GM23338 (cell line): ENCODE measurements around the gene ABR. TPM values are rescaled to one million over a fixed set of nuclear protein-coding genes. Genes with fewer than 3 reads are reported as not detected.

Experiments used
- ATAC-seq: fragments of 200-7000 bp; cut with Tn5 transposase; 3 replicates; pipeline ENCODE4 v1.9.1; 2020
- DNase-seq: peaks from one replicate; pipeline ENCODE4 v3.0.0-alpha.2; 2015; ENCODE audit warnings: low spot score
- H2AFZ ChIP-seq: fragments of 200-600 bp; sonication (generic); 2 replicates; pipeline ENCODE4 v1.8.0; 2016; ENCODE audit warnings: antibody characterized with exemption, mild to moderate bottlenecking, moderate library complexity
- H3F3A ChIP-seq: fragments of 200-600 bp; sonication (generic); replicated peaks from 2 replicates; pipeline ENCODE4 v1.8.0; 2017; ENCODE audit warnings: antibody characterized with exemption, mixed run types, low read depth
- H3K27ac ChIP-seq: fragments of 200-600 bp; sonication (generic); 2 replicates; pipeline ENCODE4 v1.6.1; 2016; ENCODE audit warnings: low read depth
- H3K27me3 ChIP-seq: fragments of 200-600 bp; sonication (generic); 2 replicates; pipeline ENCODE4 v1.8.0; 2016; ENCODE audit warnings: mild to moderate bottlenecking, mixed run types, moderate library complexity; ENCODE audit not compliant: insufficient read depth
- H3K36me3 ChIP-seq: fragments of 200-600 bp; sonication (generic); 2 replicates; pipeline ENCODE4 v1.8.0; 2016; ENCODE audit warnings: mild to moderate bottlenecking; ENCODE audit not compliant: insufficient read depth
- H3K4me1 ChIP-seq: fragments of 200-600 bp; sonication (generic); 2 replicates; pipeline ENCODE4 v1.8.0; 2016; ENCODE audit warnings: mild to moderate bottlenecking, moderate library complexity; ENCODE audit not compliant: insufficient read depth
- H3K4me2 ChIP-seq: fragments of 200-600 bp; sonication (generic); 2 replicates; pipeline ENCODE4 v1.7.1; 2017; ENCODE audit warnings: mixed run types
- H3K4me3 ChIP-seq: fragments of 200-600 bp; sonication (generic); 2 replicates; pipeline ENCODE4 v1.6.1; 2016; ENCODE audit warnings: mixed run types
- H3K79me2 ChIP-seq: fragments of 200-600 bp; sonication (generic); replicated peaks from 2 replicates; pipeline ENCODE4 v1.8.0; 2017; ENCODE audit warnings: mild to moderate bottlenecking; ENCODE audit not compliant: insufficient read depth
- H3K9me2 ChIP-seq: fragments of 200-600 bp; sonication (generic); 2 replicates; pipeline ENCODE4 v1.8.0; 2017; ENCODE audit not compliant: insufficient read depth
- H4K20me1 ChIP-seq: fragments of 200-600 bp; sonication (generic); replicated peaks from 2 replicates; pipeline ENCODE4 v1.8.0; 2017; ENCODE audit warnings: mild to moderate bottlenecking; ENCODE audit not compliant: insufficient read depth
- H3K27ac Mint-ChIP-seq: 2 replicates; pipeline ENCODE4 v1.8.0; 2020; ENCODE audit warnings: inconsistent platforms, mild to moderate bottlenecking, moderate library complexity, mixed read lengths
- H3K27me3 Mint-ChIP-seq: 3 replicates; pipeline ENCODE4 v1.8.0; 2022; ENCODE audit warnings: low read depth, mild to moderate bottlenecking, moderate library complexity, mixed read lengths, inconsistent platforms; ENCODE audit not compliant: insufficient read depth, poor library complexity
- H3K36me3 Mint-ChIP-seq: 3 replicates; pipeline ENCODE4 v1.8.0; 2021; ENCODE audit warnings: low read depth, mild to moderate bottlenecking, inconsistent platforms, moderate library complexity, mixed read lengths
- H3K4me1 Mint-ChIP-seq: 3 replicates; pipeline ENCODE4 v1.8.0; 2020; ENCODE audit warnings: mild to moderate bottlenecking, inconsistent platforms, mixed read lengths
- H3K4me3 Mint-ChIP-seq: 3 replicates; pipeline ENCODE4 v1.8.0; 2021; ENCODE audit warnings: moderate library complexity, mild to moderate bottlenecking, inconsistent platforms, mixed read lengths
- H3K9me3 Mint-ChIP-seq: 3 replicates; pipeline ENCODE4 v1.8.0; 2020; ENCODE audit warnings: moderate library complexity, mild to moderate bottlenecking, inconsistent platforms, mixed read lengths
- CREB1 ChIP-seq: fragments of 250-450 bp; sonication (Bioruptor Pico); IDR thresholded peaks from 2 replicates; pipeline ENCODE4 v1.5.0; 2020; ENCODE audit warnings: low read depth, mild to moderate bottlenecking, moderate library complexity
- EZH2 ChIP-seq: fragments of 200-600 bp; sonication (generic); IDR thresholded peaks from one replicate; pipeline ENCODE4 v1.8.0; 2017; ENCODE audit warnings: antibody characterized with exemption, mild to moderate bottlenecking, low read depth; ENCODE audit not compliant: unreplicated experiment
- EZH2phosphoT487 ChIP-seq: fragments of 200-600 bp; sonication (generic); IDR thresholded peaks from one replicate; pipeline ENCODE4 v1.8.1; 2018; ENCODE audit warnings: antibody characterized with exemption; ENCODE audit not compliant: unreplicated experiment
- JUNB ChIP-seq: IDR thresholded peaks from one replicate; pipeline ENCODE4 v1.6.1; 2016; ENCODE audit warnings: antibody characterized with exemption; ENCODE audit not compliant: unreplicated experiment
- NANOG ChIP-seq: IDR thresholded peaks from 2 replicates; pipeline ENCODE4 v1.6.1; 2016; ENCODE audit warnings: antibody characterized with exemption, borderline replicate concordance
- POLR2AphosphoS5 ChIP-seq: IDR thresholded peaks from 2 replicates; pipeline ENCODE4 v1.6.1; 2016; ENCODE audit warnings: antibody characterized with exemption, low read depth
- STAT1 ChIP-seq: IDR thresholded peaks from one replicate; pipeline ENCODE4 v1.6.1; 2016; ENCODE audit warnings: antibody characterized with exemption; ENCODE audit not compliant: unreplicated experiment
- ZNF114 ChIP-seq: fragments of 250-450 bp; sonication (Bioruptor Pico); IDR thresholded peaks from 2 replicates; pipeline ENCODE4 v1.5.0; 2020; ENCODE audit warnings: mild to moderate bottlenecking, moderate library complexity
- ZNF331 ChIP-seq: fragments of 250-450 bp; sonication (Bioruptor Pico); IDR thresholded peaks from 2 replicates; pipeline ENCODE4 v1.5.0; 2020; ENCODE audit warnings: low read depth, mild to moderate bottlenecking, moderate library complexity
- polyA plus RNA-seq: library from polyadenylated mRNA; unstranded; fragments of >200 nt; fragmentation: Nextera tagmentation; extraction: Ambion mirVana; gene quantifications from 2 replicates; pipeline ENCODE4 v1.2.1, GENCODE V29; 2016
- total RNA-seq: library from RNA; depleted of rRNA; stranded (reverse); fragments of >200 nt; shearing (Covaris generic); gene quantifications from 2 replicates; pipeline ENCODE4 v1.2.3, GENCODE V29; 2014
- TF ChIP-seq, protein P1 (sequence below): IDR thresholded peaks from 2 replicates; pipeline ENCODE4 v1.6.1; 2016; ENCODE audit warnings: antibody characterized with exemption
- TF ChIP-seq, protein P2 (sequence below), 2 experiments: fragments of 200-600 bp in 1 of 2; sonication (generic) in 1 of 2; conservative IDR thresholded peaks; 2 replicates each; pipeline versions ENCODE4 v1.5.1 to v1.6.1; 2016 to 2017; ENCODE audit warnings: antibody characterized with exemption in 2 of 2, low read depth in 2 of 2, mild to moderate bottlenecking in 2 of 2, moderate library complexity in 1 of 2
- TF ChIP-seq, protein P3 (sequence below): IDR thresholded peaks from one replicate; pipeline ENCODE4 v1.6.1; 2018; ENCODE audit warnings: antibody characterized with exemption; ENCODE audit not compliant: unreplicated experiment
- TF ChIP-seq, protein P4 (sequence below): fragments of 250-450 bp; sonication (Bioruptor Pico); IDR thresholded peaks from 2 replicates; pipeline ENCODE4 v1.5.0; 2020; ENCODE audit warnings: mild to moderate bottlenecking, moderate library complexity

Gene ABR
- total and polyA plus RNA-seq, 2 experiments from 2014 or later = 15.0 to 27.7 TPM

DNA sequence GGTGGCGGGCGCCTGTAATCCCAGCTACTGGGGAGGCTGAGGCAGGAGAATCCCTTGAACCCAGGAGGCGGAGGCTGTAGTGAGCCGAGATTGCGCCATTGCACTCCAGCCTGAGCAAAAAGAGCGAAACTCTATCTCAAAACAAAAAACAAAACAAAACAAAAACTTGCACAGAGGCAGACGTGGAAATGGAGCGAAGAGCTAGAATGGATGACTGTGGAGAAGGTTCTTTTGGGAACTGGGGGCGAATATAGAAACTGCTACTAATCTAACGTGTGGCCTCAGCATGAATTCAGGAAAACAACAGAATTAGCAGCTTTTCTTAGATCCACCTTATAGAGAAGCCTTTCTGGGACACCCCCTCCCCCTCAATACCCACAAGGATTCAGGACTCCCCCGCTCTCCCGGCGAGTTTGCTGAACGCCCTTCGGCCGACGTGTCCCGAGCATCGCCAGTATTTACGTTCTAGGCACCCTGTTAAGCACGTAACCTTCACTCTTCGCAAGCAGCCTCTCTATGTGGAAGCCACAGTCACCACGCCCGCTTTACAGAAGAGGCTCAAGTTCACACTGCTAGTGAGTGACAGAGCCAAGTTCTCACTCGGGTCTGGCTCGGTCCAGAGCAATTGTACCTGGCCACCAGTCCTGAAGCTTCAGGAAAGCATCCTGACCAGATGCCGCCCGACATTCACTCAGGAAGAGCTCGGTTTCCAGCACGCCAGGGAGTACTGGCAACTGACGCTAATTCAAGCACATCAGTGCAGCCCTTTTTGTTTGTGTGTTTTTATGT, 13.3 kb upstream of the ABR start:
- H3F3A ChIP-seq = no peaks in the 10 kb centered on the region
- H3K36me3 ChIP-seq = no peaks in the 10 kb centered on the region
- H3K27ac ChIP-seq = no peak overlapping the region
- no peak overlapping the region for H3K4me3 ChIP-seq
- Mint-ChIP-seq H3K4me1 (peaks cover 4% of the 10 kb centered on the region; the same call in 1 of the 3 replicates), H3K9me3 (no peaks in the 10 kb centered on the region), H3K36me3 (no peaks in the 10 kb centered on the region), H3K27ac (no peak overlapping the region), H3K4me3 (no peak overlapping the region), H3K27me3 (peaks cover 16% of the 10 kb centered on the region)
- no peak for TF ChIP-seq NANOG
- TF ChIP-seq EZH2 = no peak
- TF ChIP-seq POLR2AphosphoS5 = no peak
- TF ChIP-seq, protein P1, sequence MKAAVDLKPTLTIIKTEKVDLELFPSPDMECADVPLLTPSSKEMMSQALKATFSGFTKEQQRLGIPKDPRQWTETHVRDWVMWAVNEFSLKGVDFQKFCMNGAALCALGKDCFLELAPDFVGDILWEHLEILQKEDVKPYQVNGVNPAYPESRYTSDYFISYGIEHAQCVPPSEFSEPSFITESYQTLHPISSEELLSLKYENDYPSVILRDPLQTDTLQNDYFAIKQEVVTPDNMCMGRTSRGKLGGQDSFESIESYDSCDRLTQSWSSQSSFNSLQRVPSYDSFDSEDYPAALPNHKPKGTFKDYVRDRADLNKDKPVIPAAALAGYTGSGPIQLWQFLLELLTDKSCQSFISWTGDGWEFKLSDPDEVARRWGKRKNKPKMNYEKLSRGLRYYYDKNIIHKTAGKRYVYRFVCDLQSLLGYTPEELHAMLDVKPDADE = no peak
- no peak for TF ChIP-seq CREB1 (CRISPR knock-in tag)
- no peak for TF ChIP-seq EZH2phosphoT487
- no peak for TF ChIP-seq ZNF114 (CRISPR knock-in tag)
- TF ChIP-seq, protein P2, sequence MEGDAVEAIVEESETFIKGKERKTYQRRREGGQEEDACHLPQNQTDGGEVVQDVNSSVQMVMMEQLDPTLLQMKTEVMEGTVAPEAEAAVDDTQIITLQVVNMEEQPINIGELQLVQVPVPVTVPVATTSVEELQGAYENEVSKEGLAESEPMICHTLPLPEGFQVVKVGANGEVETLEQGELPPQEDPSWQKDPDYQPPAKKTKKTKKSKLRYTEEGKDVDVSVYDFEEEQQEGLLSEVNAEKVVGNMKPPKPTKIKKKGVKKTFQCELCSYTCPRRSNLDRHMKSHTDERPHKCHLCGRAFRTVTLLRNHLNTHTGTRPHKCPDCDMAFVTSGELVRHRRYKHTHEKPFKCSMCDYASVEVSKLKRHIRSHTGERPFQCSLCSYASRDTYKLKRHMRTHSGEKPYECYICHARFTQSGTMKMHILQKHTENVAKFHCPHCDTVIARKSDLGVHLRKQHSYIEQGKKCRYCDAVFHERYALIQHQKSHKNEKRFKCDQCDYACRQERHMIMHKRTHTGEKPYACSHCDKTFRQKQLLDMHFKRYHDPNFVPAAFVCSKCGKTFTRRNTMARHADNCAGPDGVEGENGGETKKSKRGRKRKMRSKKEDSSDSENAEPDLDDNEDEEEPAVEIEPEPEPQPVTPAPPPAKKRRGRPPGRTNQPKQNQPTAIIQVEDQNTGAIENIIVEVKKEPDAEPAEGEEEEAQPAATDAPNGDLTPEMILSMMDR (conservative IDR thresholded peaks at IDR 0.05; ENCODE audit: low read depth in 2 of 2) = no peak
- no peak for TF ChIP-seq ZNF331 (CRISPR knock-in tag)
- TF ChIP-seq, protein P3, sequence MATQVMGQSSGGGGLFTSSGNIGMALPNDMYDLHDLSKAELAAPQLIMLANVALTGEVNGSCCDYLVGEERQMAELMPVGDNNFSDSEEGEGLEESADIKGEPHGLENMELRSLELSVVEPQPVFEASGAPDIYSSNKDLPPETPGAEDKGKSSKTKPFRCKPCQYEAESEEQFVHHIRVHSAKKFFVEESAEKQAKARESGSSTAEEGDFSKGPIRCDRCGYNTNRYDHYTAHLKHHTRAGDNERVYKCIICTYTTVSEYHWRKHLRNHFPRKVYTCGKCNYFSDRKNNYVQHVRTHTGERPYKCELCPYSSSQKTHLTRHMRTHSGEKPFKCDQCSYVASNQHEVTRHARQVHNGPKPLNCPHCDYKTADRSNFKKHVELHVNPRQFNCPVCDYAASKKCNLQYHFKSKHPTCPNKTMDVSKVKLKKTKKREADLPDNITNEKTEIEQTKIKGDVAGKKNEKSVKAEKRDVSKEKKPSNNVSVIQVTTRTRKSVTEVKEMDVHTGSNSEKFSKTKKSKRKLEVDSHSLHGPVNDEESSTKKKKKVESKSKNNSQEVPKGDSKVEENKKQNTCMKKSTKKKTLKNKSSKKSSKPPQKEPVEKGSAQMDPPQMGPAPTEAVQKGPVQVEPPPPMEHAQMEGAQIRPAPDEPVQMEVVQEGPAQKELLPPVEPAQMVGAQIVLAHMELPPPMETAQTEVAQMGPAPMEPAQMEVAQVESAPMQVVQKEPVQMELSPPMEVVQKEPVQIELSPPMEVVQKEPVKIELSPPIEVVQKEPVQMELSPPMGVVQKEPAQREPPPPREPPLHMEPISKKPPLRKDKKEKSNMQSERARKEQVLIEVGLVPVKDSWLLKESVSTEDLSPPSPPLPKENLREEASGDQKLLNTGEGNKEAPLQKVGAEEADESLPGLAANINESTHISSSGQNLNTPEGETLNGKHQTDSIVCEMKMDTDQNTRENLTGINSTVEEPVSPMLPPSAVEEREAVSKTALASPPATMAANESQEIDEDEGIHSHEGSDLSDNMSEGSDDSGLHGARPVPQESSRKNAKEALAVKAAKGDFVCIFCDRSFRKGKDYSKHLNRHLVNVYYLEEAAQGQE = no peak
- no peak for TF ChIP-seq JUNB
- TF ChIP-seq, protein P4, sequence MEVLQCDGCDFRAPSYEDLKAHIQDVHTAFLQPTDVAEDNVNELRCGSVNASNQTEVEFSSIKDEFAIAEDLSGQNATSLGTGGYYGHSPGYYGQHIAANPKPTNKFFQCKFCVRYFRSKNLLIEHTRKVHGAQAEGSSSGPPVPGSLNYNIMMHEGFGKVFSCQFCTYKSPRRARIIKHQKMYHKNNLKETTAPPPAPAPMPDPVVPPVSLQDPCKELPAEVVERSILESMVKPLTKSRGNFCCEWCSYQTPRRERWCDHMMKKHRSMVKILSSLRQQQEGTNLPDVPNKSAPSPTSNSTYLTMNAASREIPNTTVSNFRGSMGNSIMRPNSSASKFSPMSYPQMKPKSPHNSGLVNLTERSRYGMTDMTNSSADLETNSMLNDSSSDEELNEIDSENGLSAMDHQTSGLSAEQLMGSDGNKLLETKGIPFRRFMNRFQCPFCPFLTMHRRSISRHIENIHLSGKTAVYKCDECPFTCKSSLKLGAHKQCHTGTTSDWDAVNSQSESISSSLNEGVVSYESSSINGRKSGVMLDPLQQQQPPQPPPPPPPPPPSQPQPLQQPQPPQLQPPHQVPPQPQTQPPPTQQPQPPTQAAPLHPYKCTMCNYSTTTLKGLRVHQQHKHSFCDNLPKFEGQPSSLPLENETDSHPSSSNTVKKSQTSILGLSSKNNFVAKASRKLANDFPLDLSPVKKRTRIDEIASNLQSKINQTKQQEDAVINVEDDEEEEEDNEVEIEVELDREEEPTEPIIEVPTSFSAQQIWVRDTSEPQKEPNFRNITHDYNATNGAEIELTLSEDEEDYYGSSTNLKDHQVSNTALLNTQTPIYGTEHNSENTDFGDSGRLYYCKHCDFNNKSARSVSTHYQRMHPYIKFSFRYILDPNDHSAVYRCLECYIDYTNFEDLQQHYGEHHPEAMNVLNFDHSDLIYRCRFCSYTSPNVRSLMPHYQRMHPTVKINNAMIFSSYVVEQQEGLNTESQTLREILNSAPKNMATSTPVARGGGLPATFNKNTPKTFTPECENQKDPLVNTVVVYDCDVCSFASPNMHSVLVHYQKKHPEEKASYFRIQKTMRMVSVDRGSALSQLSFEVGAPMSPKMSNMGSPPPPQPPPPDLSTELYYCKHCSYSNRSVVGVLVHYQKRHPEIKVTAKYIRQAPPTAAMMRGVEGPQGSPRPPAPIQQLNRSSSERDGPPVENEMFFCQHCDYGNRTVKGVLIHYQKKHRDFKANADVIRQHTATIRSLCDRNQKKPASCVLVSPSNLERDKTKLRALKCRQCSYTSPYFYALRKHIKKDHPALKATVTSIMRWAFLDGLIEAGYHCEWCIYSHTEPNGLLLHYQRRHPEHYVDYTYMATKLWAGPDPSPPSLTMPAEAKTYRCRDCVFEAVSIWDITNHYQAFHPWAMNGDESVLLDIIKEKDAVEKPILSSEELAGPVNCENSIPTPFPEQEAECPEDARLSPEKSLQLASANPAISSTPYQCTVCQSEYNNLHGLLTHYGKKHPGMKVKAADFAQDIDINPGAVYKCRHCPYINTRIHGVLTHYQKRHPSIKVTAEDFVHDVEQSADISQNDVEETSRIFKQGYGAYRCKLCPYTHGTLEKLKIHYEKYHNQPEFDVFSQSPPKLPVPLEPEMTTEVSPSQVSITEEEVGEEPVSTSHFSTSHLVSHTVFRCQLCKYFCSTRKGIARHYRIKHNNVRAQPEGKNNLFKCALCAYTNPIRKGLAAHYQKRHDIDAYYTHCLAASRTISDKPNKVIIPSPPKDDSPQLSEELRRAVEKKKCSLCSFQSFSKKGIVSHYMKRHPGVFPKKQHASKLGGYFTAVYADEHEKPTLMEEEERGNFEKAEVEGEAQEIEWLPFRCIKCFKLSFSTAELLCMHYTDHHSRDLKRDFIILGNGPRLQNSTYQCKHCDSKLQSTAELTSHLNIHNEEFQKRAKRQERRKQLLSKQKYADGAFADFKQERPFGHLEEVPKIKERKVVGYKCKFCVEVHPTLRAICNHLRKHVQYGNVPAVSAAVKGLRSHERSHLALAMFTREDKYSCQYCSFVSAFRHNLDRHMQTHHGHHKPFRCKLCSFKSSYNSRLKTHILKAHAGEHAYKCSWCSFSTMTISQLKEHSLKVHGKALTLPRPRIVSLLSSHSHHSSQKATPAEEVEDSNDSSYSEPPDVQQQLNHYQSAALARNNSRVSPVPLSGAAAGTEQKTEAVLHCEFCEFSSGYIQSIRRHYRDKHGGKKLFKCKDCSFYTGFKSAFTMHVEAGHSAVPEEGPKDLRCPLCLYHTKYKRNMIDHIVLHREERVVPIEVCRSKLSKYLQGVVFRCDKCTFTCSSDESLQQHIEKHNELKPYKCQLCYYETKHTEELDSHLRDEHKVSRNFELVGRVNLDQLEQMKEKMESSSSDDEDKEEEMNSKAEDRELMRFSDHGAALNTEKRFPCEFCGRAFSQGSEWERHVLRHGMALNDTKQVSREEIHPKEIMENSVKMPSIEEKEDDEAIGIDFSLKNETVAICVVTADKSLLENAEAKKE (CRISPR knock-in tag) = no peak
- no peak for TF ChIP-seq STAT1
- H2AFZ ChIP-seq = 0 out of 2 replicates have a peak overlapping the region, but pooled peaks have one; percentile 18
- no peak overlapping the region for H3K4me2 ChIP-seq
- no peak for ATAC-seq
- no peak for DNase-seq
- H3K79me2 ChIP-seq = no peaks in the 10 kb centered on the region
- H3K9me2 ChIP-seq = no peaks in the 10 kb centered on the region
- H3K4me1 ChIP-seq = no peaks in the 10 kb centered on the region
- no peaks in the 10 kb centered on the region for H3K27me3 ChIP-seq
- no peaks in the 10 kb centered on the region for H4K20me1 ChIP-seq
